GM12801 (cell line): ENCODE results near the gene PTPRE.

ENCODE experiments used
- TF ChIP-seq, protein P1 (sequence below): IDR thresholded peaks from one replicate; pipeline ENCODE4 v1.5.1; 2011; ENCODE audit warnings: control low read depth; ENCODE audit not compliant: insufficient read length; ENCODE audit errors: extremely low read depth

Gene PTPRE

DNA sequence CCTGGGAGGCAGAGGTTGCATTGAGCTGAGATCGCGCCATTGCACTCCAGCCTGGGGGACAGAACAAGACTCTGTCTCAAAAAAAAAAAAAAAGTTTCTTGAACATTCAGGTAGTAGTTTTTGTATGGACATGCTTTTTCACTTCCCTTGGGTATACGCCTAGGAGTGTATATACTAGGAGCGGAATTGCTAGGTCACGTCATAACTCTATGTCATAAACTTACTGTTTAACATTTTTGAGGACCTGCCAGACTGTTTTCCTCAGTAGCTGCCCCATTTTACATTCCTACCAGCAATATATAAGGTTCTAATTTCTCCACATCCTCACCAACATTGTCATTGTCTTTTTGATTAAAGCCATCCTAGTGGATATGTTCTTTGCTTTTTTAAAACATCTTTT, 167.7 kb downstream of the PTPRE start:
- TF ChIP-seq, protein P1, sequence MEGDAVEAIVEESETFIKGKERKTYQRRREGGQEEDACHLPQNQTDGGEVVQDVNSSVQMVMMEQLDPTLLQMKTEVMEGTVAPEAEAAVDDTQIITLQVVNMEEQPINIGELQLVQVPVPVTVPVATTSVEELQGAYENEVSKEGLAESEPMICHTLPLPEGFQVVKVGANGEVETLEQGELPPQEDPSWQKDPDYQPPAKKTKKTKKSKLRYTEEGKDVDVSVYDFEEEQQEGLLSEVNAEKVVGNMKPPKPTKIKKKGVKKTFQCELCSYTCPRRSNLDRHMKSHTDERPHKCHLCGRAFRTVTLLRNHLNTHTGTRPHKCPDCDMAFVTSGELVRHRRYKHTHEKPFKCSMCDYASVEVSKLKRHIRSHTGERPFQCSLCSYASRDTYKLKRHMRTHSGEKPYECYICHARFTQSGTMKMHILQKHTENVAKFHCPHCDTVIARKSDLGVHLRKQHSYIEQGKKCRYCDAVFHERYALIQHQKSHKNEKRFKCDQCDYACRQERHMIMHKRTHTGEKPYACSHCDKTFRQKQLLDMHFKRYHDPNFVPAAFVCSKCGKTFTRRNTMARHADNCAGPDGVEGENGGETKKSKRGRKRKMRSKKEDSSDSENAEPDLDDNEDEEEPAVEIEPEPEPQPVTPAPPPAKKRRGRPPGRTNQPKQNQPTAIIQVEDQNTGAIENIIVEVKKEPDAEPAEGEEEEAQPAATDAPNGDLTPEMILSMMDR, result no peak

DNA sequence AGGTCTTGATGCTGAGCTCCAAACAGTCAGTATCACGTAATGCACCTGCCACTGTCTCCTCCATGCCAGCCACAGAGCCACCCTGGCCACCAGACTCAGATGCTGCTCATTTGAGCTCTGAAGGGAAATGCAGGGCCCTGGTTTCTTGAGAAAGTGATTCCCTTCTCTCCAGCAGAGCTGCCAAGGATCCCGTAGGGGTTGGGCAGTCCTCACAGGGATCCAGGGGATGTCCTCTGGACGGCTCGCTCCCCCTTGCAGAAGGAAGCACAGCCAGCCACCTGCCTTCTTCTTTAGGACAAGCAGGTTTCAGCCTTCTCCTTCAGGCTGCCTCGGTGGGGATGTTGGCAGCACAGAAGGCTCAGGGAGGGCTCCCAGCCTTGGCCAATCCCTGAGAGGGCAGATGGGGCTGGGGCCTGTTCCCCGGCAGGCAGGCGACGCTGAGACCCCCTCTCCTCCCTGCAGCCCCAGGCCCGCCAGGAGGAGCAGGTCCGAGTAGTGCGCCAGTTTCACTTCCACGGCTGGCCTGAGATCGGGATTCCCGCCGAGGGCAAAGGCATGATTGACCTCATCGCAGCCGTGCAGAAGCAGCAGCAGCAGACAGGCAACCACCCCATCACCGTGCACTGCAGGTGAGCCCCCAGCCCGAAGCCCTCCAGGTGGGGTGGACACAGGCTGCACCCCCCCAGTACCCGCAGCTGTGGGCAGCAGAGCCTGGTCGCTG, 170.4 kb downstream of the PTPRE start:
- TF ChIP-seq, protein P1, result no peak

DNA sequence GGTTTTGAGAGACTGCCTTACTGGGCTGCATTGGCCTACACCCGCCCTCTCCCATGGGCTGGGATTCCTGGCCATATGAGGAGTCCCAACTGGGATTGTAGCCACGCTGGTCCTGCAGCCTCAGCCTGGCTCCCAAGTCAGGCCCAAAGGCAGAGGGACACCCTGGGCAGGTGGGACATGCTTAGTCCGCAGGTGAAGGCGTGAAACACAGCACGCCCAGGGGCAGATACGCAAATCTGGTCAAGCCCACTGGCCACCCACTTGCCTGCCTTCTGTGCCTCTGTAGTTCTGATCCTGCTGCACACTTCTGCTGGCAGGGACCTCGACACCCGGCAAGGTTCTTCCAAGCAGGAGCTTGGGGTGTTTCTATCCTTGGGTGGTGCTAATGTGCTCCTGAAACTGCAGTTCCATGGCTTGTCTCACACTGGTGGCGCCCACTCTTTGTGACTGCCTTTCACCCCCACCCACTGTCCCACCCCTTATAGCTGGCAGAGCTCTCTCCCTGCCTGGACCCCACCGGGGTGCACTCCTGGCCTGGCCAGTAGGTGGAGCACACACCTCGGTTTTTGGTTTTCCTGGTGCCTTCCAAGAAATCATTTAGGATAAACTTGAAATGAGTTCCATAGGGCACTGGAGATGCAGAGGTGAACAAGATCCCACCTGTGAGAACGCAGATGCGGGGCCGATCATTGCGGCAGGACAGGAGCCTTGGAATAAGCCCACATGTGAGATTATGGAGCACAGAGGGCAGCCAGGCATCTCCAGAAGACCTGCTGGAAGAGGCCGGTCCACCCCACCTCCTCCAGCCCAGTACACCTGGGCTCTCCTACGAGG, 171.4 kb downstream of the PTPRE start:
- TF ChIP-seq, protein P1, result no peak

DNA sequence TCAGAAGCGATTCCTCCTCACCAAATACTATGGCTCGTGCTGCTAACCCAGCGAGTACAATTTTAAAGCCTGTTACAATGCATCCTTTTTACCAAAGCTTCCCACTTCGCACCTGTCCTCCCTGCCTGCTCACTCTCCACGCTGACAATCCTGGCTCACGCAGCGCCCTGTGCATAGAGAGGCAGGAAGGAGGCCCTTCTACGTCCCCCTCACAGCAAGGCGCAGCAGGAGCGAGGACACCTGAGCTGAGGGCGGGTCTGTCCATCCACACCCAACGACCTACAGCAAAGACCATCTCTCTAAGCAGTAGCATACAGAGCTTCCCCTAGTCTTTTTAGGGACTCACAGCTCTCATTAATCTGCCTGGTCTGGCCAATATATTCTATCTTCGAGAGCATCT, 173.3 kb downstream of the PTPRE start:
- TF ChIP-seq, protein P1, result no peak

DNA sequence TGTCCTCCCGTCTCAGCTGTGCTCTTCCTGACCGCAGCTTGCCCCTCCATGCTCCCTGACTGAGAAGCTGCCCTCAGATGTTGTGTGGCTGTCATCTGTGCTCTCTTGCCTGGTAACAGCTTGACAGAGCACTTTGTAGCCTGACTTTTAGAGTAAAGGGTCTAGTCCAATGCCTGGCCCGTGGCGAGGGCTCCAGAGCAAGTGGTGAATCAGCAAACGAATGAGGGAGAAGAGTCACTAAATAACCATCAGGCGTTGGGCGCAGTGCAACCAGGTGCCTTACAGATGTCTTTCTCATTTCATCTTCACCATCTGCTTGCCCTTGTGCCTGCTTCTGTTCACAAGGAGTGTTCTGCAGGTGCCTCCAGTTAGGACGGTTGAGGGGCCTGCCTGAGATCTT, 173.7 kb downstream of the PTPRE start:
- TF ChIP-seq, protein P1, result no peak

DNA sequence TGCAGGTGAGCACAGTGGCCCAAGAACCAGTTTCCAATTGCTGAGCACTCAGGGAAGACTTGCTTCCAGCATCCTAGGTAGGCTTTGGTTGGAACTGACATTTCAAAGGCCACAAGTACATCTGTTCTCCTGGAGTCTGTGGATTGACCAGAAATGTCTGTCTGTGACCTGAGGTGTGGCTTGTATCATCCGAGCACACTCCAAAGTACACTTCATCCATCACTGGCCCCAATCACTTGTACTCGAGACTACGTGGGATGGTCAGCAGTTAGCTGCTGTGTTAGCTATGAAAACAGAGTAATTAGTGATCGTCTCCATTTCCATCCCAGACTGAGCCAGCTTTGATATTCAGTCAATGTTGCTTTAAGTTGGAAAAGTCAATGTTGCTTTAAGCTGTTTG, 174.3 kb downstream of the PTPRE start:
- TF ChIP-seq, protein P1, result no peak

DNA sequence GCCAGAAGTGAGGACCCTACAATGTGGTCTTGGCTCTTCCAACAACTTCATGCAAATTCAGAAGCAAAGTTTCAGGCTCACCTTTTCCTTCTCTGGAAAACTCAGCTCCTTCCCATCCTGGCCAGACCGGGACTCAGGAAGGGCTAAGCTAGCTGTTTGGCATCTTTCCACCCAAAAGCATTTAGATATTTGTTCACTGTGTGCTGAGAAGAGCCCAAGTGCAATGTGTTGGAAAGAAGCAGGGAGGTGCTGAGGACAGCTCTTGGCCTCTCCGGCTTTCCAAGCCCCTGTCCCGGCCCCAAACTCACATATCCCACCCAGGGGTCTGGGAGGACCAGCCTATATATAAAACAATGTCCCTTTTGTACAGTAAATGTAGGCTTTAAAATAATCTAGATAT, 174.8 kb downstream of the PTPRE start:
- TF ChIP-seq, protein P1, result no peak
